HG02840 (cell line): ENCODE measurements around the gene FAM156B.
"Not testable (repeated sequence)": the region's sequence is repeated elsewhere in the genome, so short reads cannot be mapped to it uniquely, and the experiment has no call there.

ENCODE experiments used
- ATAC-seq: cut with Tn5 transposase; IDR thresholded peaks from one replicate; pipeline ENCODE4 v1.9.1; 2021; ENCODE audit warnings: mild to moderate bottlenecking, moderate library complexity, moderate number of reproducible peaks; ENCODE audit not compliant: unreplicated experiment, low FRiP score

Gene FAM156B

GRCh38 chrX:52914704-52915103 is 17.6 kb downstream of the FAM156B start:
- not testable (repeated sequence) for ATAC-seq

GRCh38 chrX:52923781-52924241 is 26.7 kb downstream of the FAM156B start:
- no peak for ATAC-seq

- ATAC-seq, result not testable (repeated sequence)
Observed at GRCh38 chrX:52930214-52930613, 33.1 kb downstream of the FAM156B start.

DNA sequence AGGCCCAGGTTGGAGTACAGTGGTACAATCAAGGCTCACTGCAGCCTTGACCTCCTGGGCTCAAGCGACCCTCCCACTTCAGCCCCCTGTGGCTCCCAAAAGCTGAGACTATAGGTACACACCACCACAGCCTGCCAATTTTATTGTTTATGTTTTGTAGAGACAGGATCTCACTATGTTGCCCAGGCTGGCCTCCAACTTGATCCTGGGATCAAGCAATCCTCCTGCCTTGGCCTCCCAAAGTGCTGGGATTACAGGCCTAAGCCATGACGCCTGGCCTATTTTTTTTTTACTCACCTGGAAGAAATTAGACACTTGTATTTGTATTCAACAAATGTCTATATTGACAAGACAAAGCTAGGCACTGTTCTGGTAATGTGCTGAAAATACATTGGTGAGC is 36.1 kb downstream of the FAM156B start:
- no peak for ATAC-seq

GRCh38 chrX:52933976-52934703 is 37.0 kb downstream of the FAM156B start:
- ATAC-seq, result no peak

DNA sequence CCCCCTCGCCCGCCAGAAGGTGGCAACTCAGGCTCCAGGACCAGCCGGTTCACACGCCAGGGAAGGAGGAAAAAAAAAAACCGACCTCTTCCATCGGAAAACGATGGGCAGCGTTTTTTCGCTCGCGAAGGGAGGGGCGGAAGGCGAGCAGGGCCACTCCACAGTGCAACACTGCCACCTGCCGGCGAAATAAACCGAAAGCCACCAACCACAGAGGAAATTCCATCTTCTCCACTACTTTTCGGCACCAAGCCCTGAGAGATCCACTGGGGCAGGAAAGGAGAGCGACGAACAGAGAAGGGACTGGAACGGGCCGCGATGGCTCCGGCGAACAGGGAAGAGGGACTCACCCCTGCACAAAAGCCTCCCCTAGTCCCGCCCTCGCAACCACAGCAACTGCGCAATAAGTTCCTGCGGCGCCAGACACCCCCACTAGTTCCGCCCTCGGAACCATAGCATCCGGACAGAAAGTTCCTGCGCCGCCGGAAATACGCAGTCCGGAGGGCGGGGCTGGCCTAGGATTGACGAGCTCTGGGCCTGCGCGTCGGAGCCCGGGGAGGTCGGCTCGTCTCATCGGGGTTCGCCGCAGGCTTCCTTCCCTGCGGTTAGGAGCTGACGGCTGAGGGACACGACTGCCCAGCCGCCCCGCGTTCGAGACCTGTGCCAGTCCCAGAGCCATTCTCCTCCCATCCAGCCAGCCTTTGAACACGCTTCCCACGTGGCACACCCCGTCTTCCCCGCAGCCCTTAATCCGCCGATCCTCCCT is 37.8 kb downstream of the FAM156B start:
- ATAC-seq, result peak; percentile 93

DNA sequence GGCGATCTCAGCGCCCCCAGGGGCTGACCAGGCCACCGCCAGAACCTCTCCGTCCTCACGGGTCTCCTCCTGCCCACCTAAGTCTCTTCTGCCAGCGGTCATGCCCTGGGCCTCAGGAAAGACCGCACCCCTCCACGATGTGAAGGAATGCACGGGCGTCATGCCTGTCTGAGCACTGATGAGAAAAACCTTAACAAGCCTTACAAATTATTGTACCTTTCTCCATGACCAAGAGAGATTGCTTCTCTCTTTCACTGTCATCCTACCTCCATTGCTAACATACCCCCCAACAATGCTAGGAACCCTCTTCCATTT is 38.3 kb downstream of the FAM156B start:
- ATAC-seq, result not testable (repeated sequence)

DNA sequence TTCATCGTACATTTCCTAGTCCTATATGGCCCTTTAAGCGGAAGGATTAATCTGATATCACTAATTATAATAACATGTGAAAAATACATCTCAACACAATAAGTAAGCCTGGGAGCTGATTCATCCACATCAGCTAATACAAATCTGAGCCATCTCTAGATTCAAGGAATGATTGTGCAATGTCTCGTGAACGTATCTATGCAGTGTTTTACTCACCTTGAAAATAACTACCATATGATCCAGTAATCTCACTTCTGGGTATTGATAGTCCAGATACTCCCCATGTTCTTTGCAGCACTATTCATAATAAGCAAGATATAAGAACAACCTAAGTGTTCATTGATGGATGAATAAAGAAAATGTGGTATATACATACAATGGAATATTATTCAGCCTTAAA is 43.6 kb downstream of the FAM156B start:
- ATAC-seq, result not testable (repeated sequence)

DNA sequence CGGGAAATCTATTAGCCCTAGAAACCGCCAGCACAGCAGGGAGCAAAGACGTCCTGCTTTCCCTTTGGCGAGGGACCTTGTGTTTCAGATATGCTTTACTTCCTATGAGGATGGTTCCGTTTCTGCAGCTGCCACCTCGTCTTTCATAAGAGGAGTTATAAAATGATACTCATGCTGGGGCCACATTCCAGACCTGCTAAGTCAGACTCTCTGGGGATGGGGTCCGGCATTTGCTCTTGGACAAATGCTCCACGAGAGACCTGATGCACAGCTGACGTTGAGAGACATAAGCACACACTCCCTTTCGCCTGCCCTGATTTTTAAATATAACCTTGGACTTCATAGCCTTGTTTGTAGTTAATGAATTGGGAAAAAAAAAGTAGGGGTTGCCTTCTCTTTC is 44.6 kb downstream of the FAM156B start:
- ATAC-seq, result not testable (repeated sequence)

DNA sequence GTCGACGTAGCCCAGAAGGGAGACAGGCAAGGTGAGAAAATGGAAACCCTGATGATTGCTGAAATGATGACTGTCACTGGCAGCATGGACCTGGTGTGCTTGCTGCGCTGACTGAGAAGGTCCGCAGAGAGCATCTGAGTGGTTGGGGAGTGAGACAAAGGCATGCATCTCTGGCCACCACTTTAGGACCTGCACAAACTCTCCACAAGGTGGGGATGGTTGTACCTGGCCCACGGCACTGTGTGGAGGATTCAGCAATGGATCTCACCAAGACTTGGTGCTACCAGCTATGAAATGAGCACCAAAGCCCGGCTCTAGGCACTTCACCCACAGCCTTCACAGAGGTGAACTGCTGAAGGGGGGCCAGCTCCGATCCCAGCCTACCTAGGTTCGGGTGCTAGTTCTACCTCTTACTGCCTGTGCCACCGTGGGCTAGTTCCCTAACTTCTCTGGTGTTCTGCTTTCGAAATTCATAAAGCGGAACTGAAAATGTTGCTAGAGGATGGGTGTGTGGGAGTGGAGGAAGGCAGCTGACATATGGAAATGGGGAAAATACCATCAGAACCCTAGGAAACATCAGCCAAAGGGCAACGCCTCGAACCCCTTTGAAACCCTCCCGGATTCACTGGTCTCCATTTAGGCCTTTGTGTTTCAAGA is 48.8 kb downstream of the FAM156B start:
- not testable (repeated sequence) for ATAC-seq

- not testable (repeated sequence) for ATAC-seq
Observed at GRCh38 chrX:52947501-52947900, 50.4 kb downstream of the FAM156B start.

- not testable (repeated sequence) for ATAC-seq
Observed at GRCh38 chrX:52948265-52948664, 51.1 kb downstream of the FAM156B start.

DNA sequence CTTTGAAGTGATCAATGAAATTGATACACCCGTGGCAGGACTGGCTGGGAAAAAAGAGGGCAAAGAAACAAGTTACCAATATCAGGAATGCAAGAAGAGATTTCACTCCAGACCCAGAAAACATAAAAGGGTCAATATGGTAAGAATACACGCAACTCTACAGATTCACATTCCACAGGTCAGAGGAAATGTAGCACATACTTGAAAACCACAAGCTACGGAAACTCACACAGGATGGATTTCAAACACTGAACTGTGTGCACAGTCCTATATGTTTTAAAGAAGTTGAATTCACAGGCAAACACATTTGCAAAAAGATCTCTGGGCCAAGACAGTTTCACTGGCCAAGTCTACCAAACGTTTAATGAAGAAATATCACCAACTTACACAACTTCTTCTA is 52.2 kb downstream of the FAM156B start:
- ATAC-seq, result not testable (repeated sequence)

DNA sequence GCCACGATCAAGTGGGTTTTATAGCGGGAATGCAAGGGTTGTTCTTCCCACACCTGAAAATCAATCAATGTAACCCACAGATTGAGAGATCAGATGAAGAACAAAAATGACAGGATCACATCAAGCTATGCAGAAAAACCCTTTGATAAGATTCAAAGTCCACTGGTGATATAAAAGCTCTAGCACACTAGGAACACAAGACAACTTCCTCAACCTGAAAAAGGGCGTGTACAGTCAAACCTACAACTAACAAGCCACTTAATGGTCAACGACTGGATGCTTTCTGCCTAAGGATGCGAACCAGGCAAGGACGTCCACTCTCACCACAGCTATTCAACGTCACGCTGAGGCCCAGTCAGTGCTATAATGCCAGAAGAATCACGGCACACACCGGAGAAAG is 52.8 kb downstream of the FAM156B start:
- not testable (repeated sequence) for ATAC-seq
